ENCODE measurements around the gene GPC6.
"Not testable (repeated sequence)": the region's sequence is repeated elsewhere in the genome, so short reads cannot be mapped to it uniquely, and the experiment has no call there.

The GPC6 gene

DNA sequence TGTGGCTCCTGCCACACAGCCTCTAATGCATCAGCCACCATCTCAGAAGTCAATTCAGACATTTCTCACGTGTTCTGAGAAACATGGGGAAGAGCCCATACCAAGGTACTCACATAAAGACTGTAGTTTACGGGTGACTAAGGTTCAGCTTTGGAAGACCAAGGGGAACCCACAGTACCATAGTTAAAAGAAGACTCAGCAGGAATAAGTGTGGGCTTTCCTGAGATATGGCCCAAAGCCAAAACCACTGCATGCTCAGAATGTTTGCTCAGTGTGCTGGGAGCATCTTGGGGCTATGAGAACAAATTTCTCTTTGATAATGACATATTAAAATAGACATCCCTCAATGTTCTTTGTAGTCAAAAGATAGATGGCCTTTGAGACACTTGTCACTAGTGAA, 969.1 kb downstream of the GPC6 start:
- DNase-seq = no peak

DNA sequence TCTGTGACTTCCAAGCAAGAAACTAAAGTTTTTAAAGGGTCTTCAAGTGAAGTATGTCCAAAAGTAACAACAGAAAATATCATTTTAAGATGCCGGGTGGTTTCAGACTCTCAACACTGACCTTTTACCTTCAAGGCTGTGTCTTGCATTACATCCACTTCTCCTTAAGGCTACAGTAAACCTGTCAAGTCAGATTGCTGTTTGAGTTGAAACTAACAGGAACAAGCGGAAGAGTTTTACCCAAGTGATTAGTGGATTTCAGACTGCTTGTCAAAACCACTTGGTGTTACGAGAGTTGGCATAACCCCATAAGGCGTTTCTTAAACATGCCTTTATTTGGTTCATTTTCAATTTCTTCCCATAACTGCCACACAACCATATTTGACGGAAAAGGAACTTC, 969.8 kb downstream of the GPC6 start:
- no peak for DNase-seq

DNA sequence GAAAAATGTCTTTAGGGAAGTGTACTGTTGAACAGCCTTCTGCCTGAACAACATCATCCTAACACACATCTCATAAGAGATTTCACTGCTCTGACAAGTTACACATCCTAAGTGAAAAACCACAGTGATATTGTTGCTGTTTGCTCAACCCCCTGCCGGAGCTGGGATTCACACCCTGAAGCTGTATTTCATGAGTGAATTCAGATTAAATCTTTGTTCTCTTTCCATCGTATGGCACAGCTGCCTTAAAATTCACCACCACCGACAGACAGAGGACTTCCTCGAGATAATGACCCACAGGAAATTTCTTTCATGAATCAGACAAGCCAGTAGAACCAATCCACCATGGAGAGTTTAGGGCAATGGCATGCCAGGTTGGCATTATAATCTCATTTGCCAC, 972.1 kb downstream of the GPC6 start:
- DNase-seq = no peak

DNA sequence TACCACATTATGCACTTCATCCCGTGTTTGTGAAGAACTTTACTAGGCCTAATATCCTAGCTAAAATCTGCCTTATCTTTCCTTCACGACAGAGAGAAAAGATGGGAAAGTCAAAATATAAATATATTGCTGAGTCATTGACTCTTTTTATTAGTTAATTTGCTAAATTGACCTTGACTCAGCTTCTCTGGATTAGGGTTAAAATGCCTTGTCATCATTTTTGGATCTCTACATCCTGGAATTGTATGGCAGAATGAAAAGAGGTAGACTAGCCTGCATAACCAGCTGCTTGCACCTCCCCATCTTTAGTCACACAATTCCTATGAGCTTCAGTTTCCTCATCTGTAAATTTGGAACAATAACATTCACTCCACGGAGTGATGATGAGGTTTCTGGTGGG, 972.5 kb downstream of the GPC6 start:
- no peak for DNase-seq

DNA sequence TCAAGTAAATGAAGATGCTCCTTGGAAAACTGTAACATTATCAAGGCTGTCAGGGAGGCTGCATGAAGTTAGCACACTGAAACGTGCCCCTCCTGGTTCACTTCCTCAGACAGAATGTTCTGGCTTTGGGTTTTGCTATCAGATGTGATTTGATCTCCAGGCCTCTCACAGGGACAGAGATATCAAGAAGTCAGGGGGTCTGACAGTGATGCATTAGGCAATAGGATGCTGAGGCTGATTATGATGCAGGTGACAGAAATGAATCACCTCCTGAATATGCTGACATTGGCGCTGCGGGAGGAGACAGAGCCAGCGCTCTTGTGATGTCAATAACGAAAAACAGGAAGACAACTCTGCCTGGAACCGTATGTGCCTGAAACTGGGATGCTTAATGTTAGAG, 974.4 kb downstream of the GPC6 start:
- DNase-seq = no peak

DNA sequence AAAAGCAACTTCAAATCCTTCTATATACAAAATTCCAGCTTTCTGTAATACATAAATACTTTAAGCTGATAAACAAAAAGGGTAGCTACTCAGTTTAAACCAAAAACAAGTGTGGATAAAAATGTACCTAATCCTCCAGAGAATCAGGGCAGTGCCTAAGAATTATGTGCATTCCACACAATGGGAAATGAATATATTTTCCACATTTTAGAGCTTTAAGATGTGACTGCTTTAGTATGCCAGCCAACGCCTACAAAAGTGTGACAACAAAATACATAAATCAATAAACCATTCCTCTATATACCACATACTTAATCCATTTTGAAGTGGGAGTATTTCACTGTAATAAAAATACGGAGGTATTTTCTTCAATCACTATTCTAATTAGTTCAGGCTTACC, 977.6 kb downstream of the GPC6 start:
- no peak for DNase-seq

DNA sequence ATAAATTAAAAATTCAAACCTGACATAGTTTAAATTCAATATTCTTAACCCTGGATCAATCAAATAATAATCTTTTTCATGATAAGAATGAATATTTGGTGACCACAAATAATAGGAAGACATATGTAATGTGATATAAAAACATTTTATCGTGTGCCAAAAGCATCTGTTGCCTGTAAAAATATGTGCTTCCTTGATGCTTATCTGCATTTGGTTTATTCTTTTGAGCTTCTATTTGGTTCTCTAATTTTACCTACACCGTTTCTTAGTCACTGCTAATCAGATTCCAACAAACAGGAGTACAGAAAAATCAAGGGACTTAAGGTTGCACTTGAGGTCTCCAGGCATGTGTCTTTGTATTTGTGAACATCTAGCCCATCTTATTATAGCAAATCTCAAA, 978.3 kb downstream of the GPC6 start:
- DNase-seq = no peak

DNA sequence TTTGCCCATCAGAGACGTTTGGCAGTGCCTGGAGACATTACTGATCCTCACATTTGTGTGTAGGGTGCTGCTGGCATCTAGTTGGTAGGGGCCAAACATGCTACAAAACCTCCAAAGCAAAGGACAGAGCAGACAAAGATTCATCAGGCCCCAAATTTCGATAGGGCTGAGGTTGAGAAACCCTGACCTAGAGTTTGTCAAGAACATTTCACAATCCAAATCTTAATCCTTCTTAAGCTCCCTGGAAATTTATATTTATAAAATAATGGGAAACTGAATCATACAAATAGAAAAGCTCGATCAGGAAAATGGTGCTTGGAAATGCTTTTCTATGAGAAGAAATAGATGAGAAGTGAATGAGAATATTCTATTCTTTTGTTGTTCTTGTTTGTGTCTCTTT, 979.3 kb downstream of the GPC6 start:
- no peak for DNase-seq

DNA sequence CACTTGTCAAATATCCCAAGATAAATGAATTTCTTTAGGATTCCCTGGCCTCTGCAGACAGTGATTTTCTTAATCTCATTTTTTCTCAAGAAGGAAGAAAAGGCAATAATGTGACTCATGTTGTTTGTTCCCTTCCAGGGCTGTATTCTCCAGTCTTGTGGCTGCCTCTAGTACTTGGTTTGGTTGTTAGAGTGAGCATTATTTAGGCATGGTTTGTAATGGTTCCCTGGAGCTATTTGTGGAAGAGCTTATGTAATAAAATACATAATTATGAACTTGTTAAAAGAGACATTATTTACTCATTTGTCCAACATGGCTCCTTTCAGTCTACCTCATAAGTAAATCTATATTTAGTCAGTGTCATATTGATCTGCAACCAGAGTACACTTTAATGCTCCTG, 982.5 kb downstream of the GPC6 start:
- no peak for DNase-seq

DNA sequence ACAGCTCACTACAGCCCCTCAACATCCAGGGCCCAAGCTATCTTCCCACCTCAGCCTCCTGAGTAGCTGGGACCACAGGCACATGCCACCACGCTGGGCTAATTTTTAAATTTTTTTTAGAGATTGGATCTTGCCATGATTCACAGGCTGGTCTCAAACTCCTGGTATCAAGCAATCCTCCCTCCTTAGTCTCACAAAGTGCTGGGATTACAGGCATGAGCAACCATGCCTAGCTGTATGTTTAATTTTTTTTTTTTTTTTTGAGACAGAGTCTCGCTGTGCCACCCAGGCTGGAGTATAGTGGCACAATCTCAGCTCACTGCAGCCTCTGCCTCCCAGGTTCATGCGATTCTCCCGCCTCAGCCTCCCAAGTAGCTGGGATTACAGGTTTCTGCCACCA, 983.3 kb downstream of the GPC6 start:
- not testable (repeated sequence) for DNase-seq

DNA sequence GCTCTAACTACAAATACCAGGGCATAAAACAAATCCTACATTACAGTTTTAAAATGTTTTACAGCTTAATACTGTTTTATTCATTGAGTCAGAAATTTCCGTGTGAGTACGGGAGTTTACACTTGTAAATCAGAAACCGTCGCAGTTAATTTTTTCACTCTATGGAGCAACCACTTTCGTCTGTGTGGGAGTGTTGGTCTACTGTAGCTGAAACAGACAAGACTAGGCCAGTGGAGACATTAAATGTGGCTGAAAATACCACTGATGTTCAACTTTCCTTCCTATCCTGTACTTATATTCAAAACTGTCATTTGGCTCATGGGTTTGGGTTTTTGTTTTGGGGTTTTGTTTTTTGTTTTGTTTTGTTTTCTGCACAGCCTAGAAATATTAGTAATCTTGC, 984.2 kb downstream of the GPC6 start:
- no peak for DNase-seq

DNA sequence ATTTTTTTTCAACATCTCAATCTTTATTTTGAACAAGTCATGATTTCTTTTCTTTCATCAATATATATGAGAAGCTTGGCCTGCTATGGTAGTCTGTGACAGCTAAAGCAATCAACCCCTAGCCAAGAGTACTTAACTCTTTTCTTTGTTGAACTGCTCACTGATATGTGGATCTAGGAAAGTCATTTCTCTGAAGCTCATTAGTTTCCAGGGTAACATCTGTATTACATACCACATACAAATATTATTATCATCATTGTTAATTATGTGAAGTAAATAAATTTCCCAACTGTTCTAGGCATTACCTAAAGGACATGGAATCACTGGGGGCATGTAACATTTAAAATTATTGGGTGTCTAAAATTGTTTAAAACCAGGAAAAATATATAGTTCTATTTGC, 985.6 kb downstream of the GPC6 start:
- DNase-seq = no peak

DNA sequence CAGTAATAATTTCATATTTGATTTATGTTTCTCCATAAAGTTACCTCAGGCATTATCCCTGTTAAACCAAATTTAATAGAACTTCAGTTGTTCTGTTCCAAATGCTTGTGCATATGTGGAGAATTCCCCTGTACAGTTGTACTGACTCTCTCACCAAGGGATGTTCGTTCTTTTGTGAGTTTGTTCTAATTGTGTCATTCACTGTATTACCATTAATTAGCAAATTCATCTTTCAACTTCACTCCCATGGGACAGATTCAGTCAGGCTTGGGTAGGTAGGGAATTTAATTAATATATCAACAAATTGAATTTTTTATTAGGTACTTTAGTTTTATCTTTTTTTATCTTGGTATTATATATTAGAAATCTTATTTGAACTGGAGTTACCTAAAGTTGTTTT, 987.5 kb downstream of the GPC6 start:
- DNase-seq = no peak

DNA sequence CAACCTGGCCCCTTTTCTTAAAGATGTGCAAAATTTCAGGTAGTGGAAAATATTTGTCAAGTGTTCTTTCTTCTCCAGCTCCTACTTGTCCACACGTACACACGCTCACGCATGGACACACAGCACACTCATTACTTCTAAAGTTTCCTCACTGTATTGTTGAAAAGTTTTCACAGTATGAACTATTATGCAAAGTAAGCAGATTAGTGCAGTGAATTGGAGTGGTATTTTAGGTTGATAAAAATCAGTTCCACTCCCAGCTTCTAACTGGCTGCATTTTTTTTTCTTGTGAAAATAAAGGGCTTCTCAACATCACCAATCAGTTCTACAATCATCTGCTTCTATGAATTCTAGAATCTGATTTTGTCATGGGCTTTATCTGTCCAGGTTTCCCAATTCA, 988.4 kb downstream of the GPC6 start:
- DNase-seq = no peak

DNA sequence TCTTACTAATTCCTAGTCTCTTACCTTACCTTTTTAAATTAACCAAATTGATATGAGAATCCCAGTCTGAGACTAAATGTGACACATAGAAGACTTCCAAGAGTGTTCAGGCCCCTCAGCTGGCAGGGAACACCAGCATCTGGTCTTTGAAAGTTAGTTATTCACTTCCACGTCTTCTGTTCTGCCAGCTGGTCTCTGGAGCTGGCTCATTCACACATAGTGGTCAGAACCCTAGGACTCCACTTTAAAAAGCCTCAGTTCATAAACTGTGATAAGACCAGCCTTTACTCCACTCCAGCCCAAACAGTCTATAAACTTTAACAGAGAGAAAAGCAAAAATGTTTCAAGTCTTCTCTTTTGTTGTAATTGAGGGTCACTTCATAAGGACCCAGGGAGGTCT, 989.9 kb downstream of the GPC6 start:
- no peak for DNase-seq

DNA sequence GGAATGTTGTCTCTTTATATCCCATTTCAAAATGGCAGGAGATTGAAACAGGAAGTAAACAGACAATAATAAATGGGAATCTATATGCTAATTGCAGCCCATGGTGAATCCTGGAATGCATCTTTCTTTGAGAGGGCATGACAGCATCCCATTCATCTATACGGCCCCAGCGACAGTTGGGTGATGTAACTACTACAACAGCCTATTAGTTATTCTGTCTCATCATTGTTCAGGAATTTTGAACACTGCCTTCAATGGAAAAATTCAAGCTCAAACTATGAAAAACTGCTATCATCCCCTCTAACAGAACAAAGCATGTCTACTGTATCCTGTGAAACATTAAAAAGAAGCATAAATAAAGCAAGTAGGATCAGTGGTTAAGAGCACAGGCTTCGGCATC, 990.8 kb downstream of the GPC6 start:
- no peak for DNase-seq

DNA sequence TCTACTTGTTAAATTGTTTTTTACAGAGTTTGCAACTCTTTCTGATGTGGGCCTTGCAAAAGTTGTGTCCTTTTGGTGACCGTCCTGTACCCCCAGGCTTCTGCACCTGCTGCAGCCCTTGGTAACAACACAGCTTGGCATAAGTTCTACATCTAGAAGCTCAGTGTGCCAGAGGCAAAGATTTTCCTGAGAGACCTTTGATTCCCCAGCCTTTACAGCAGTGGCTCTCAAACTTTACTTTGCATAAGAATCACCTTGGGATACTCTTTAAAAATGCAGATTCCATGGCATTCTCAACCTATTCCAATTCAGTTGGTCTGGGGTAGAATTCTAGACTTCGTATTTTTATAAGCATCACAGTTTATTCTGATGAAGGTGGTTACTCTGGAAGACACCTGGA, 991.9 kb downstream of the GPC6 start:
- DNase-seq = no peak

DNA sequence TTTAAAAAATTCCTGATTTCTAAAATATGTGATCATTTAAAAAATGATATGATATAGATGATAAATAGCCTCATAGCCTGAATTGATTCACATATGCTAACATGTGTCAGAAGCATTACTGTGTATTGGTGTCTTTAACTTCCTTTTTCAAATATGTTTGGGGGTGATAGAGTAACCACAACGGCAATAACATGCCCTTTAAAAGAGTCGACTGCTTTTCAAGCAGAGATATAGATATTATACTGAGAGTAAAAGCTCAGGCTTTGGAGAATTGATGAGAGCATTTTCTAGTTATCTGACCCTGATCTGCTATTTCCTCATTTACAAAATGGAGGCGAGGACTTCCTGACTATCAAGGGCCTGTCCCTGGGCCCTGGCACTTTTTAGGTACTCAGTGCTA, 992.3 kb downstream of the GPC6 start:
- no peak for DNase-seq

DNA sequence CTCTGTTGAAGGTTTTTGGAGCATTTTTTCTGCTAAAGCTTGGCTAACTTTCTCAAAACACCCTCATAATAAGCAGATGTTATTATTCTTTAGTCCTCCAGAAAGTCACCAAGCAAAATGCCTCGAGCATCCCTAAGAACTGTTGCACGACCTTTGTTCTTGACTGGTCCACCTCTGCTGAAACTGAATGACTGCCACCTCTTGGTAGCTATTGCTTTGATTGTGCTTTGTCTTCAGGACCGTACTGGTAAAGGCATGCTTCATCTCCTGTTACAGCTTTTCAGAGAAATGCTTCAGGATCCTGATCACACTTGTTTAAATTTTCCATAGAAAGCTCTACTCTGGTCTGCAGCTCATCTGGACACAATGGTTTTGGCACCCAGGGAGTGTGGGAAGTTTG, 998.1 kb downstream of the GPC6 start:
- no peak for DNase-seq

DNA sequence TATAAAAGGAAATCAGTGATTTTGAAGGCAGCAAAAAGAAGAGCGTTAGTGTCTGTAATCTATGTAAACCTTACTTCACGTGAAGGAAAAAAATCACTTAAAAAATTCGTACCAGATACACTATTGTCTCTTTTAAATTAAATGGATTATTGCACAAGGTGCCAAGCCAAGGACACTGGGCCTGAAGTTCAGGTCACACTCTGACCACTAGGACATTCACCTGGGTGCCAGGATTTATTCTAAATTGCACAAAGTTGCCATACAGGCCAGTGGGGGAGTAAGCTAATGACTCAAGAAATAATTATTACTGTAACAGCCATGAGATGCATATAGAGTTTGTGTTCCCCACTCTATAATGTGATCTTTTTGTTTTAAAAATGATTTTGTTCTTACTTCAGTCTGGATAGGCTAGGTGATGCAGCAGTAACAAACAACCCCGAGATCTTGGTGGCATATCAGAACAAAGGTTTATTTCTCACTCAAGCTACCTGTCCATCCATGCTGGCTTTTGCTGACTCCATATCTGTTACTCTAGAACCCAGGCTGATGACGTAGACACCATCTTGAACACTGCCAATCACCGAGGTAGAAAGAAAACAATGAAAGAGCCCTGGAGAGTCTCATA, 1000.8 kb downstream of the GPC6 start:
- no peak for DNase-seq

DNA sequence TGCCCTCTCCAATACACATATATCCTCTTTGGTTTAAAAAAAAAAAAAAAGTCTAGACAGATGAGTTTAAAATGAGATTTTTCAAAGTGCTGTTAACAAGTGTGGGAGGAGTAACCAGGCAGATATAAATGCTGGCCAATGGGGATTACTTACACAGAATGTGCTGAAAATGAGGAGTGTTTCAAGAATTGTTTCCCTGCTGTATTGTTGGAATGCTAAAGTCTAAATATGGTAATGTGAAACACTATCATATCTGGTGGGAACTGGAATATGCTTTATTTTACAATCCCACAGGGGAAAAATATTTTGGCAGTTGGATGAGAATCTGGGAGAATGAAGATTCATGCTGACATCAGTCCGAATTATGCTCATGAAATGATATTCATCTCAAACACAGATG, 1002.2 kb downstream of the GPC6 start:
- no peak for DNase-seq

DNA sequence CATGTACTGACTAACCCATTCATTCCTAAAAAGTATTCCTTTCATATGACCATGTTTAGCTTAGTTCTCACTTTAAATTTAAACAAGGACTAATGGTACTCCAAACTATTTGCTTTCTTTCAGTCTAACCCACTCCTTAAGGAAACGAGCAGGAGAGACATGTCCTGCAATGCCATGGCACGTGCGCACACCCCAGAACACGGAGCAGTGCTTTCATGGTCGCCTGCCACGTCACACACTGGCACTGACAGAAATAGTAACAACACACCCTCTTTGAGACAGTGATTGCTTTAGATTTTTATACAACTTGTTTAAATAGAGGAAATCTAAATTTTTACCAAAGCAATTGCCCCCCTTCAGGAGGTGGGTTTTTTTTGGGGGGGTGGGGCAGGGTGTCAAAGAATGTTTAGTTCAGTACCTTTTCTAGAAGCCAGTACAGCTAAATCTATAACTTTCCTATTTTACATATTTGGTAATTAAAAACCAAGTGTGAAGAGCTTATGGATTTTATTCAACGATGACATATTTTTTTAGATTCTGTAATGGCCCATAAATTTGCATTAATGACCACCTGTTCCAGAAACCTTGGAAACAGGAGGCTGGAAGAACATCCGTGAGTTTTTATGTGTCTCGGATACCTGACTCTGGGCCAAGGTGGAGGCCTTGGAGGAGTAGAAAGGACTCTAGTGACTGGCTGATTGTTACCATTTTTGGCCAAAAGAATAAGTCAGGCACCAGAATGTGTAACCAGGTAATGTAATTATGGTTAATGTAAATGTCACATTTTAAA, 1005.7 kb downstream of the GPC6 start:
- no peak for DNase-seq

DNA sequence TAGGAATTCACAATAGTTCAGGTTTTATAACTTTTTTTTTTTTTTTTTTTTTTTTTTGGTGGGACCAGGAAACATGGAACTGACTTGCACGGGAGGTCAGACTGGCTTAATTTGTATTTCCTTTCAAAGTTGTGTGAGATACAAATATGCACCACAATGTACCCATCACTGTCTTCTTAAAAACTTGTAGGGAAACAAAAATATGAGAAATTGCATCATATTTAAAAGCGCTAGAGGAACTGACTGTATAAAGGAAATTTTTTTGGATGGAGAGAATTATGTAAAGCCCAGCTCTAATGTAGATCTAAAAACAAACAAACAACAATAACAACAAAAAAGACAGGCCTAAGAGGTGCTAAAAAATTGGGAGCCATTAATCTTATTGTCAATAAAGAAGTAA, 1006.3 kb downstream of the GPC6 start:
- DNase-seq = no peak

DNA sequence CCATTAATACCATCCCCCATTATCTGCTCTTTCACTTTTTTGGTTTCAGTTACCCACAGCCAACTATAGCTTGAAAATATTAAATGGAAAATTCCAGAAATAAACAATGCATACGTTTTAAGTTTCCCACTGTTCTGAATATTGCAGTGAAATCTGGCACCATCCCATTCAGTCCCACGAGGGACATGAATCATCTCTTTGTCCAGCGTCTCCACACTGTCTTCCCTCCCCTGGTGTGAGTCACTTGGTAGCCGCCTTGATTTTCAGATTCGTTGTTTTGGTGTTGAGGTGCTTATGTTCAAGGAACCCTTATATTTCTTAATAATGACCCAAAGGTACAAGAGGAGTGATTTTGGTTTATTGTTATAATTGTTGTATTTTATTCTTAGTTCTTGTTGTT, 1006.8 kb downstream of the GPC6 start:
- DNase-seq = no peak

DNA sequence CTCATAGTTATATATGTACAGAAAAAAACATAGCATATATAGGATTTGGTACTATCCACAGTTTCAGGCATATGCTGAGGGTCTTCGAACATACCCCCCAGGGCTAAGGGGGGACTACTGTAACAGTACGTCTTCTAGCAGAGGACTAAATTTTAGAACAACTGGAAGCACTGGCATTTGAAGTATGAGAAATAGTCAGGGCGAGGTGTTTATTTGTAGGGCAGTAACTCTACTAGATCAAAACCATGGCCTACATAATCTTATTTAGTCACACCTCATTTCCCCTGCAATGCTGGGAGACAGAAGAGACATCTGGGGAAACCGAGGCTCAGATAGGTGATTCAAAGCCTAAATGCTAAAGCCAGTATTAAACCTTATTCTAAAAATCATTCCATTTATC, 1007.2 kb downstream of the GPC6 start:
- no peak for DNase-seq
